ENCODE data around the gene MCM7. TPM values are rescaled to one million over a fixed set of nuclear protein-coding genes. Genes with fewer than 3 reads are reported as not detected.

MCM7 gene
- total and polyA plus RNA-seq, 2 experiments from 2014 or later: 49.6 to 61.3 TPM

DNA sequence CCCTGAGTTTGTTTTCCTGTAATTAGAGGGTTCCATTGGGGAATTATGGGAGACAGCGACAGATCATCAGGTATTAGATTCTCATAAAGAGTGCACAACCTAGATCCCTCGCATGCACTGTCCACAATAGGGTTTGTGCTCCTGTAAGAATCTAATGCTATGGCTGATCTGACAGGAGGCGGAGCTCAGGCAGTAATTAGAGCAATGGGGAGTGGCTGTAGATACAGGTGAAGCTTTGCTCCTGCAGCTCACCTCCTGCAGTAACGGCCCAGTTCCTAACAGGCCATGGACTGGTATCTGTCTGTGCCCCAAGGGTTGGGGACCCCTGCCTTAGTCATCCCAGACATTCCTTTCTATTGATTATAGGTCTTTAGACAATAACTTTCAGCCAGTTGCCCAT is 52.5 kb downstream of the MCM7 start:
- no peak for DNase-seq
- peak overlapping the region; percentile 89; the same call in 1 of the 2 replicates for H2AFZ ChIP-seq
- no peaks in the 10 kb centered on the region for H3K4me1 ChIP-seq (ENCODE audit: insufficient read depth)
- H3K9me2 ChIP-seq (ENCODE audit: insufficient read depth): no peaks in the 10 kb centered on the region
- no peak overlapping the region for H3K9ac ChIP-seq
- no peak for TF ChIP-seq EZH2 (IDR thresholded peaks at IDR 0.05; ENCODE audit: insufficient read depth, poor library complexity, severe bottlenecking)
- H3K4me2 ChIP-seq (ENCODE audit: unreplicated experiment): no peak overlapping the region
- no peaks in the 10 kb centered on the region for H3K9me3 ChIP-seq (ENCODE audit: low read depth)
- 0 out of 2 replicates have a peak, but pooled peaks cover 8% of the 10 kb centered on the region for H3F3A ChIP-seq (ENCODE audit: insufficient read depth)
- WGBS, 2 experiments (ENCODE audit: low coverage in 1 of 2, low lambda C conversion rate in 2 of 2, missing lambda C conversion rate in 2 of 2): 96 to 98% methylated on average over 4 of the region's 4 CpGs
- H3K27me3 ChIP-seq (replicated peaks; ENCODE audit: insufficient read depth): no peaks in the 10 kb centered on the region
- H4K20me1 ChIP-seq (ENCODE audit: insufficient read depth): no peaks in the 10 kb centered on the region
- H3K36me3 ChIP-seq (ENCODE audit: low read depth): no peaks in the 10 kb centered on the region
- peaks cover 26% of the 10 kb centered on the region for H3K79me2 ChIP-seq (ENCODE audit: insufficient read depth)
- H3K27ac ChIP-seq: no peak overlapping the region
- in situ Hi-C loops (cut with MboI): no loop called here
- no peak overlapping the region for H3K4me3 ChIP-seq

DNA sequence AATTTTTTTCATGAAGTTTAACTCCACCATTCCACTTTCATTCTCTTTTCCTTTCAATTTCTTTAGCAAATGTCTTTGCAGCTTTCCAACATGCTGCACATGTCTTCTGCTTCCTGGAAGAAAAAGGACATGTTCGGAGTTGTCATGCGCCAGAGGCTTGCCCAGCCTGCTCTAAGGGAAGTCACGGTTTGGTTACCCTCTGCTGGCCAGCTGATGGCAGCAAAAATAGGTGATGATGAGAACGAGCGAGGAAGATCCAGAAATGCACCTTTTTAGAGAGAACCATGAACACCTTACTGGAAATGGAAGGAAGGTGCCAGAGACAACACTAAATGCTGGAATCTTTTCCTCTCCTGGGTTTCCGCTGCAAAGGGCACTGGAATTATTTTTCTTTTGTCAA is 56.5 kb downstream of the MCM7 start:
- TF ChIP-seq EZH2 (IDR thresholded peaks at IDR 0.05; ENCODE audit: insufficient read depth, poor library complexity, severe bottlenecking): no peak
- TF ChIP-seq EZH2phosphoT487 (IDR thresholded peaks at IDR 0.05; ENCODE audit: insufficient read depth, low read depth): no peak
- no peak overlapping the region for H3K4me2 ChIP-seq (ENCODE audit: unreplicated experiment)
- no peaks in the 10 kb centered on the region for H3K27me3 ChIP-seq (replicated peaks; ENCODE audit: insufficient read depth)
- in situ Hi-C loops (cut with MboI): no loop called here
- WGBS, 2 experiments (ENCODE audit: low coverage in 1 of 2, low lambda C conversion rate in 2 of 2, missing lambda C conversion rate in 2 of 2): 62 to 63% methylated on average over 6 of the region's 6 CpGs
- no peak overlapping the region for H3K4me3 ChIP-seq
- H3K9ac ChIP-seq: no peak overlapping the region
- no peaks in the 10 kb centered on the region for H3K9me2 ChIP-seq (ENCODE audit: insufficient read depth)
- H3K9me3 ChIP-seq (ENCODE audit: low read depth): no peaks in the 10 kb centered on the region
- no peaks in the 10 kb centered on the region for H3K79me2 ChIP-seq (ENCODE audit: insufficient read depth)
- no peak overlapping the region for H3K27ac ChIP-seq
- no peaks in the 10 kb centered on the region for H4K20me1 ChIP-seq (ENCODE audit: insufficient read depth)
- peaks cover 19% of the 10 kb centered on the region for H3F3A ChIP-seq (ENCODE audit: insufficient read depth)
- no peak overlapping the region for H2AFZ ChIP-seq
- DNase-seq: no peak
- H3K36me3 ChIP-seq (ENCODE audit: low read depth): no peaks in the 10 kb centered on the region
- H3K4me1 ChIP-seq (ENCODE audit: insufficient read depth): no peaks in the 10 kb centered on the region

MicroRNAs within 50 kb of the gene (microRNA counts, 767-probe panel; counts per million panel counts)
- microRNA hsa-miR-106b-5p: 3,100 counts per million, percentile 87 among the panel's probes with 10 or more counts
- 6,792 counts per million, percentile 94 among the panel's probes with 10 or more counts for microRNA hsa-miR-25-3p
- microRNA hsa-miR-93-5p: 6,824 counts per million, percentile 94 among the panel's probes with 10 or more counts

Small RNAs within 50 kb of the gene (microRNA-seq; reads per million reads assigned to microRNA genes)
- 1,515 reads per million, percentile 81 among the genes with 10 or more reads in this experiment for gene MIR106B (ENCODE audit: borderline number of aligned reads)
- gene MIR25 (ENCODE audit: borderline number of aligned reads): 215 reads per million, percentile 60 among the genes with 10 or more reads in this experiment
- 2,289 reads per million, percentile 84 among the genes with 10 or more reads in this experiment for gene MIR93 (ENCODE audit: borderline number of aligned reads)

Small RNAs within 50 kb of the gene (small RNA-seq; reads per million reads assigned to genes)
- gene MIR106B (ENCODE audit: low read depth, low replicate concordance) (2.7 reads per million, percentile 70 among the genes with 10 or more reads in this experiment), gene MIR25 (ENCODE audit: low read depth, low replicate concordance) (21.1 reads per million, percentile 89 among the genes with 10 or more reads in this experiment), gene MIR93 (ENCODE audit: low read depth, low replicate concordance) (11.4 reads per million, percentile 85 among the genes with 10 or more reads in this experiment)

Other genes starting within 250 kb of the MCM7 start
- not detected in 2 replicates for gene OR2AE1, start 224.4 kb downstream of the MCM7 start, total RNA-seq (2014; rRNA removed; shearing (Covaris generic))
- not detected in 2 replicates for gene OR2AE1, start 224.4 kb downstream of the MCM7 start, polyA plus RNA-seq (2016; fragmentation: Nextera tagmentation; extraction: Ambion mirVana)
- 27.2 and 34.5 TPM in 2 replicates for gene TRIM4, start 181.9 kb downstream of the MCM7 start, total RNA-seq (2014; rRNA removed; shearing (Covaris generic))
- gene TRIM4, start 181.9 kb downstream of the MCM7 start, polyA plus RNA-seq (2016; fragmentation: Nextera tagmentation; extraction: Ambion mirVana): 20.2 and 22.6 TPM in 2 replicates
- gene GJC3, start 171.8 kb downstream of the MCM7 start, total RNA-seq (2014; rRNA removed; shearing (Covaris generic)): not detected in 2 replicates
- not detected in 2 replicates for gene GJC3, start 171.8 kb downstream of the MCM7 start, polyA plus RNA-seq (2016; fragmentation: Nextera tagmentation; extraction: Ambion mirVana)
- not detected in 2 replicates for gene AZGP1, start 125.4 kb downstream of the MCM7 start, total RNA-seq (2014; rRNA removed; shearing (Covaris generic))
- gene AZGP1, start 125.4 kb downstream of the MCM7 start, polyA plus RNA-seq (2016; fragmentation: Nextera tagmentation; extraction: Ambion mirVana): not detected in 2 replicates
- gene ZKSCAN1, start 85.8 kb downstream of the MCM7 start, total RNA-seq (2014; rRNA removed; shearing (Covaris generic)): 17.8 and 21.9 TPM in 2 replicates
- 33.7 and 37.0 TPM in 2 replicates for gene ZKSCAN1, start 85.8 kb downstream of the MCM7 start, polyA plus RNA-seq (2016; fragmentation: Nextera tagmentation; extraction: Ambion mirVana)
- gene ZSCAN21, start 51.6 kb downstream of the MCM7 start, total RNA-seq (2014; rRNA removed; shearing (Covaris generic)): 3.4 and 6.3 TPM in 2 replicates
- gene ZSCAN21, start 51.6 kb downstream of the MCM7 start, polyA plus RNA-seq (2016; fragmentation: Nextera tagmentation; extraction: Ambion mirVana): 7.9 and 8.2 TPM in 2 replicates
- 13.8 and 24.9 TPM in 2 replicates for gene ZNF3, start 19.7 kb downstream of the MCM7 start, total RNA-seq (2014; rRNA removed; shearing (Covaris generic))
- gene ZNF3, start 19.7 kb downstream of the MCM7 start, polyA plus RNA-seq (2016; fragmentation: Nextera tagmentation; extraction: Ambion mirVana): 13.3 and 15.0 TPM in 2 replicates
- 59.1 and 79.1 TPM in 2 replicates for gene COPS6, start 12.4 kb downstream of the MCM7 start, total RNA-seq (2014; rRNA removed; shearing (Covaris generic))
- 214 and 223 TPM in 2 replicates for gene COPS6, start 12.4 kb downstream of the MCM7 start, polyA plus RNA-seq (2016; fragmentation: Nextera tagmentation; extraction: Ambion mirVana)
- 13.7 and 16.2 TPM in 2 replicates for gene AP4M1, start 246 bp upstream of the MCM7 start, total RNA-seq (2014; rRNA removed; shearing (Covaris generic))
- gene AP4M1, start 246 bp upstream of the MCM7 start, polyA plus RNA-seq (2016; fragmentation: Nextera tagmentation; extraction: Ambion mirVana): 18.7 and 19.4 TPM in 2 replicates
- gene TAF6, start 18.0 kb upstream of the MCM7 start, total RNA-seq (2014; rRNA removed; shearing (Covaris generic)): 40.5 and 69.8 TPM in 2 replicates
- 53.0 and 55.2 TPM in 2 replicates for gene TAF6, start 18.0 kb upstream of the MCM7 start, polyA plus RNA-seq (2016; fragmentation: Nextera tagmentation; extraction: Ambion mirVana)
- gene CNPY4, start 18.2 kb upstream of the MCM7 start, total RNA-seq (2014; rRNA removed; shearing (Covaris generic)): 26.2 and 37.8 TPM in 2 replicates
- 26.9 and 29.9 TPM in 2 replicates for gene CNPY4, start 18.2 kb upstream of the MCM7 start, polyA plus RNA-seq (2016; fragmentation: Nextera tagmentation; extraction: Ambion mirVana)
- 0.43 and 1.9 TPM in 2 replicates for gene MBLAC1, start 25.6 kb upstream of the MCM7 start, total RNA-seq (2014; rRNA removed; shearing (Covaris generic))
- 1.3 TPM in 2 replicates for gene MBLAC1, start 25.6 kb upstream of the MCM7 start, polyA plus RNA-seq (2016; fragmentation: Nextera tagmentation; extraction: Ambion mirVana)
- gene LAMTOR4, start 47.5 kb upstream of the MCM7 start, total RNA-seq (2014; rRNA removed; shearing (Covaris generic)): 49.4 and 54.0 TPM in 2 replicates
- 92.2 and 96.7 TPM in 2 replicates for gene LAMTOR4, start 47.5 kb upstream of the MCM7 start, polyA plus RNA-seq (2016; fragmentation: Nextera tagmentation; extraction: Ambion mirVana)
- gene TRAPPC14, start 57.3 kb upstream of the MCM7 start, total RNA-seq (2014; rRNA removed; shearing (Covaris generic)): 7.0 and 11.8 TPM in 2 replicates
- 5.1 and 5.8 TPM in 2 replicates for gene TRAPPC14, start 57.3 kb upstream of the MCM7 start, polyA plus RNA-seq (2016; fragmentation: Nextera tagmentation; extraction: Ambion mirVana)
- gene GAL3ST4, start 67.2 kb upstream of the MCM7 start, total RNA-seq (2014; rRNA removed; shearing (Covaris generic)): 0.51 and 1.6 TPM in 2 replicates
- 1.5 TPM in 2 replicates for gene GAL3ST4, start 67.2 kb upstream of the MCM7 start, polyA plus RNA-seq (2016; fragmentation: Nextera tagmentation; extraction: Ambion mirVana)
- 0.22 and 1.0 TPM in 2 replicates for gene GPC2, start 76.0 kb upstream of the MCM7 start, total RNA-seq (2014; rRNA removed; shearing (Covaris generic))
- gene GPC2, start 76.0 kb upstream of the MCM7 start, polyA plus RNA-seq (2016; fragmentation: Nextera tagmentation; extraction: Ambion mirVana): 0.16 TPM in 1 of 2 replicates, not detected in the other
- 0.97 TPM in 1 of 2 replicates, not detected in the other for gene STAG3, start 76.5 kb upstream of the MCM7 start, total RNA-seq (2014; rRNA removed; shearing (Covaris generic))
- gene STAG3, start 76.5 kb upstream of the MCM7 start, polyA plus RNA-seq (2016; fragmentation: Nextera tagmentation; extraction: Ambion mirVana): 0.65 and 1.1 TPM in 2 replicates
- not detected in 2 replicates for gene PVRIG, start 118.6 kb upstream of the MCM7 start, total RNA-seq (2014; rRNA removed; shearing (Covaris generic))
- 0.34 TPM in 1 of 2 replicates, not detected in the other for gene PVRIG, start 118.6 kb upstream of the MCM7 start, polyA plus RNA-seq (2016; fragmentation: Nextera tagmentation; extraction: Ambion mirVana)
- not detected in 2 replicates for gene SPDYE3, start 206.3 kb upstream of the MCM7 start, total RNA-seq (2014; rRNA removed; shearing (Covaris generic))
- 3.5 and 3.8 TPM in 2 replicates for gene SPDYE3, start 206.3 kb upstream of the MCM7 start, polyA plus RNA-seq (2016; fragmentation: Nextera tagmentation; extraction: Ambion mirVana)

Data from GM23248 (cell line).